ENCODE measurements around the gene MPDZ.

MPDZ gene

GRCh38 chr9:13113216-13113615, 166.3 kb downstream of the MPDZ start:
- Histone ChIP-seq H3K27ac (ENCODE audit: low read depth, low read length) (no peak overlapping the region), H3K4me3 (ENCODE audit: insufficient read depth, low read length, poor library complexity, severe bottlenecking) (no peak overlapping the region), H3F3A (ENCODE audit: insufficient read depth) (no peaks in the 10 kb centered on the region), H3K27me3 (ENCODE audit: low read length) (no peaks in the 10 kb centered on the region), H3K36me3 (ENCODE audit: low read length) (no peaks in the 10 kb centered on the region), H3K9me2 (replicated peaks; ENCODE audit: insufficient read depth, low read length) (no peaks in the 10 kb centered on the region), H2AFZ (ENCODE audit: low read depth, low read length, severe bottlenecking) (no peak overlapping the region), H4K20me1 (ENCODE audit: low read depth, low read length) (no peaks in the 10 kb centered on the region), H3K9ac (ENCODE audit: low read length) (no peak overlapping the region), H3K9me3 (ENCODE audit: insufficient read depth, low read length) (no peaks in the 10 kb centered on the region), H3K79me2 (ENCODE audit: insufficient read depth, low read length) (no peaks in the 10 kb centered on the region), H3K4me2 (ENCODE audit: low read depth, low read length, poor library complexity, severe bottlenecking) (no peak overlapping the region)
- TF ChIP-seq EZH2phosphoT487 (conservative IDR thresholded peaks at IDR 0.05; ENCODE audit: low read length) (no peak), CTCF (IDR thresholded peaks at IDR 0.05; ENCODE audit: insufficient read depth, low read length, poor library complexity, severe bottlenecking) (no peak)

- Histone ChIP-seq H3K9me2 (replicated peaks; ENCODE audit: insufficient read depth, low read length) (no peaks in the 10 kb centered on the region), H4K20me1 (ENCODE audit: low read depth, low read length) (no peaks in the 10 kb centered on the region), H3K4me2 (ENCODE audit: low read depth, low read length, poor library complexity, severe bottlenecking) (no peak overlapping the region), H3K36me3 (ENCODE audit: low read length) (no peaks in the 10 kb centered on the region), H3K4me3 (ENCODE audit: insufficient read depth, low read length, poor library complexity, severe bottlenecking) (no peak overlapping the region), H3F3A (ENCODE audit: insufficient read depth) (no peaks in the 10 kb centered on the region), H3K27me3 (ENCODE audit: low read length) (no peaks in the 10 kb centered on the region), H3K79me2 (ENCODE audit: insufficient read depth, low read length) (no peaks in the 10 kb centered on the region), H3K27ac (ENCODE audit: low read depth, low read length) (no peak overlapping the region), H3K9ac (ENCODE audit: low read length) (no peak overlapping the region), H3K9me3 (ENCODE audit: insufficient read depth, low read length) (no peaks in the 10 kb centered on the region), H2AFZ (ENCODE audit: low read depth, low read length, severe bottlenecking) (no peak overlapping the region)
- TF ChIP-seq EZH2phosphoT487 (conservative IDR thresholded peaks at IDR 0.05; ENCODE audit: low read length) (no peak), CTCF (IDR thresholded peaks at IDR 0.05; ENCODE audit: insufficient read depth, low read length, poor library complexity, severe bottlenecking) (no peak)
Observed at GRCh38 chr9:13111778-13112177, 167.7 kb downstream of the MPDZ start.

- H3K79me2 ChIP-seq (ENCODE audit: insufficient read depth, low read length): no peaks in the 10 kb centered on the region
- no peak for TF ChIP-seq EZH2phosphoT487 (conservative IDR thresholded peaks at IDR 0.05; ENCODE audit: low read length)
- H3K9me3 ChIP-seq (ENCODE audit: insufficient read depth, low read length): no peaks in the 10 kb centered on the region
- H3K9ac ChIP-seq (ENCODE audit: low read length): no peak overlapping the region
- no peaks in the 10 kb centered on the region for H3F3A ChIP-seq (ENCODE audit: insufficient read depth)
- no peak overlapping the region for H3K4me2 ChIP-seq (ENCODE audit: low read depth, low read length, poor library complexity, severe bottlenecking)
- no peaks in the 10 kb centered on the region for H3K27me3 ChIP-seq (ENCODE audit: low read length)
- no peaks in the 10 kb centered on the region for H4K20me1 ChIP-seq (ENCODE audit: low read depth, low read length)
- no peaks in the 10 kb centered on the region for H3K36me3 ChIP-seq (ENCODE audit: low read length)
- H3K9me2 ChIP-seq (replicated peaks; ENCODE audit: insufficient read depth, low read length): no peaks in the 10 kb centered on the region
- H3K27ac ChIP-seq (ENCODE audit: low read depth, low read length): no peak overlapping the region
- H3K4me3 ChIP-seq (ENCODE audit: insufficient read depth, low read length, poor library complexity, severe bottlenecking): no peak overlapping the region
- no peak overlapping the region for H2AFZ ChIP-seq (ENCODE audit: low read depth, low read length, severe bottlenecking)
Observed at GRCh38 chr9:13110766-13111417, 168.6 kb downstream of the MPDZ start.

- Histone ChIP-seq H3K9me3 (ENCODE audit: insufficient read depth, low read length) (no peaks in the 10 kb centered on the region), H3K4me3 (ENCODE audit: insufficient read depth, low read length, poor library complexity, severe bottlenecking) (no peak overlapping the region), H3K79me2 (ENCODE audit: insufficient read depth, low read length) (no peaks in the 10 kb centered on the region), H3K4me2 (ENCODE audit: low read depth, low read length, poor library complexity, severe bottlenecking) (no peak overlapping the region), H3K27me3 (ENCODE audit: low read length) (no peaks in the 10 kb centered on the region), H3K9ac (ENCODE audit: low read length) (no peak overlapping the region), H2AFZ (ENCODE audit: low read depth, low read length, severe bottlenecking) (no peak overlapping the region), H3K36me3 (ENCODE audit: low read length) (no peaks in the 10 kb centered on the region), H3K9me2 (replicated peaks; ENCODE audit: insufficient read depth, low read length) (no peaks in the 10 kb centered on the region), H4K20me1 (ENCODE audit: low read depth, low read length) (no peaks in the 10 kb centered on the region), H3K27ac (ENCODE audit: low read depth, low read length) (no peak overlapping the region), H3F3A (ENCODE audit: insufficient read depth) (no peaks in the 10 kb centered on the region)
- TF ChIP-seq EZH2phosphoT487 (conservative IDR thresholded peaks at IDR 0.05; ENCODE audit: low read length): no peak
Observed at GRCh38 chr9:13109781-13110180, 169.7 kb downstream of the MPDZ start.

Measured in SU-DHL-6 (cell line).